DLD1 (cell line): ENCODE data around the gene CSRNP3.

ENCODE experiments used
- in situ Hi-C: cut with HindIII; loops from 2 replicates; pipeline ENCODE4 v1.10.0; 2017; ENCODE audit warnings: low sequenced_read_pairs

Gene CSRNP3

GRCh38 chr2:165470361-165470760, 863 bp downstream of the CSRNP3 start:
- in situ Hi-C loops: no loop called here

GRCh38 chr2:165471349-165471950, 2.0 kb downstream of the CSRNP3 start:
- in situ Hi-C loops: no loop called here

GRCh38 chr2:165472922-165473321, 3.4 kb downstream of the CSRNP3 start:
- in situ Hi-C loops: no loop called here

- in situ Hi-C loops: no loop called here
Measured at GRCh38 chr2:165474619-165475276, 5.2 kb downstream of the CSRNP3 start.

- in situ Hi-C loops: no loop called here
Measured at GRCh38 chr2:165475277-165476004, 5.9 kb downstream of the CSRNP3 start.

GRCh38 chr2:165479856-165480255, 10.4 kb downstream of the CSRNP3 start:
- in situ Hi-C loops: no loop called here

GRCh38 chr2:165494573-165494972, 25.1 kb downstream of the CSRNP3 start:
- in situ Hi-C loops: no loop called here

GRCh38 chr2:165497659-165498317, 28.3 kb downstream of the CSRNP3 start:
- in situ Hi-C loops: no loop called here

- in situ Hi-C loops: no loop called here
Measured at GRCh38 chr2:165499131-165499530, 29.6 kb downstream of the CSRNP3 start.

GRCh38 chr2:165500001-165500400, 30.5 kb downstream of the CSRNP3 start:
- in situ Hi-C loops: no loop called here

GRCh38 chr2:165500816-165501215, 31.3 kb downstream of the CSRNP3 start:
- in situ Hi-C loops: no loop called here

GRCh38 chr2:165505514-165505913, 36.0 kb downstream of the CSRNP3 start:
- in situ Hi-C loops: no loop called here

- in situ Hi-C loops: no loop called here
Measured at GRCh38 chr2:165508927-165509326, 39.4 kb downstream of the CSRNP3 start.

- in situ Hi-C loops: no loop called here
Measured at GRCh38 chr2:165513479-165513878, 44.0 kb downstream of the CSRNP3 start.

- in situ Hi-C loops: no loop called here
Measured at GRCh38 chr2:165518611-165519010, 49.1 kb downstream of the CSRNP3 start.

- in situ Hi-C loops: no loop called here
Measured at GRCh38 chr2:165522719-165523118, 53.2 kb downstream of the CSRNP3 start.

- in situ Hi-C loops: no loop called here
Measured at GRCh38 chr2:165524720-165525119, 55.2 kb downstream of the CSRNP3 start.

GRCh38 chr2:165528691-165529090, 59.2 kb downstream of the CSRNP3 start:
- in situ Hi-C loops: no loop called here

GRCh38 chr2:165529130-165529529, 59.6 kb downstream of the CSRNP3 start:
- in situ Hi-C loops: no loop called here

GRCh38 chr2:165533331-165533730, 63.8 kb downstream of the CSRNP3 start:
- in situ Hi-C loops: no loop called here

- in situ Hi-C loops: no loop called here
Measured at GRCh38 chr2:165535471-165535870, 66.0 kb downstream of the CSRNP3 start.
